Activated CD4-positive, alpha-beta T cell treated with anti-CD3 and anti-CD28 coated beads, Interleukin-2, amount 10 ng/mL, durations not matched to agents 24 days and 14 days (primary cell): ENCODE measurements around the gene MLXIP. TPM values are rescaled to one million over a fixed set of nuclear protein-coding genes. Genes with fewer than 3 reads are reported as not detected.

ENCODE experiments used
- DNase-seq: peaks from one replicate; pipeline ENCODE4 v3.0.0; 2022
- H3K27ac Mint-ChIP-seq: one replicate; pipeline ENCODE4 v1.8.0; 2022; ENCODE audit warnings: mild to moderate bottlenecking, mixed read lengths
- H3K27me3 Mint-ChIP-seq: one replicate; pipeline ENCODE4 v1.8.0; 2022; ENCODE audit warnings: mixed read lengths
- H3K36me3 Mint-ChIP-seq: one replicate; pipeline ENCODE4 v1.8.0; 2022; ENCODE audit warnings: low read depth, mild to moderate bottlenecking, mixed read lengths
- H3K4me1 Mint-ChIP-seq: one replicate; pipeline ENCODE4 v1.8.0; 2021; ENCODE audit warnings: mixed read lengths
- H3K4me3 Mint-ChIP-seq: one replicate; pipeline ENCODE4 v1.8.0; 2022; ENCODE audit warnings: mild to moderate bottlenecking, moderate library complexity, mixed read lengths
- H3K9me3 Mint-ChIP-seq: one replicate; pipeline ENCODE4 v1.8.0; 2021; ENCODE audit warnings: mixed read lengths
- intact Hi-C: fragments of 100-400 bp; cut with micrococcal nuclease; formaldehyde crosslinking; loops from one replicate; pipeline ENCODE4 v1.15.1; 2023
- total RNA-seq: library from RNA; stranded (reverse); gene quantifications from 2 replicates; pipeline ENCODE4 v1.2.3, GENCODE V29; 2022

Gene MLXIP
- total RNA-seq, 1 donor from 2014 or later = 47.6 TPM

GRCh38 chr12:122184517-122184916 lies 106.0 kb downstream of the MLXIP start:
- Mint-ChIP-seq H3K4me3 (peak overlapping the region; percentile 48), H3K9me3 (no peaks in the 10 kb centered on the region), H3K27me3 (peaks cover 22% of the 10 kb centered on the region), H3K4me1 (peaks cover 10% of the 10 kb centered on the region), H3K36me3 (no peaks in the 10 kb centered on the region), H3K27ac (no peak overlapping the region)
- DNase-seq = no peak
- intact Hi-C loops = no loop called here

GRCh38 chr12:122185079-122185478 lies 106.5 kb downstream of the MLXIP start:
- Mint-ChIP-seq H3K9me3 (no peaks in the 10 kb centered on the region), H3K36me3 (no peaks in the 10 kb centered on the region), H3K27me3 (peaks cover 20% of the 10 kb centered on the region), H3K27ac (no peak overlapping the region), H3K4me3 (peak overlapping the region; percentile 28), H3K4me1 (peaks cover 8% of the 10 kb centered on the region)
- no peak for DNase-seq
- intact Hi-C loops = no loop called here

GRCh38 chr12:122185494-122186082 lies 107.0 kb downstream of the MLXIP start:
- H3K9me3 Mint-ChIP-seq = no peaks in the 10 kb centered on the region
- peaks cover 20% of the 10 kb centered on the region for H3K27me3 Mint-ChIP-seq
- no peaks in the 10 kb centered on the region for H3K36me3 Mint-ChIP-seq
- H3K4me1 Mint-ChIP-seq = peaks cover 6% of the 10 kb centered on the region
- no peak for DNase-seq
- no peak overlapping the region for H3K4me3 Mint-ChIP-seq
- no peak overlapping the region for H3K27ac Mint-ChIP-seq
- intact Hi-C loops = no loop called here

- intact Hi-C loops = no loop called here
- no peak for DNase-seq
- Mint-ChIP-seq H3K9me3 (no peaks in the 10 kb centered on the region), H3K4me3 (no peak overlapping the region), H3K27ac (no peak overlapping the region), H3K36me3 (no peaks in the 10 kb centered on the region), H3K4me1 (peaks cover 5% of the 10 kb centered on the region), H3K27me3 (peaks cover 17% of the 10 kb centered on the region)
Measured at GRCh38 chr12:122187466-122187865, 108.9 kb downstream of the MLXIP start.

- Mint-ChIP-seq H3K36me3 (no peaks in the 10 kb centered on the region), H3K4me3 (no peak overlapping the region), H3K4me1 (no peaks in the 10 kb centered on the region), H3K9me3 (no peaks in the 10 kb centered on the region), H3K27me3 (peaks cover 11% of the 10 kb centered on the region), H3K27ac (no peak overlapping the region)
- no peak for DNase-seq
- intact Hi-C loops = loop anchor here (2.0 kb wide), 1 partner anchor 67 kb away; no protein-coding TSS in a partner anchor
Measured at GRCh38 chr12:122189626-122190475, 111.3 kb downstream of the MLXIP start.

GRCh38 chr12:122190842-122191668 lies 112.5 kb downstream of the MLXIP start:
- Mint-ChIP-seq H3K4me1 (no peaks in the 10 kb centered on the region), H3K4me3 (no peak overlapping the region), H3K27me3 (peaks cover 15% of the 10 kb centered on the region), H3K9me3 (no peaks in the 10 kb centered on the region), H3K27ac (no peak overlapping the region), H3K36me3 (no peaks in the 10 kb centered on the region)
- intact Hi-C loops = loop anchor here (1.0 to 2.0 kb wide), 4 partner anchors 31 to 137 kb away; no protein-coding TSS in a partner anchor
- peak; percentile 92 for DNase-seq

GRCh38 chr12:122192441-122192840 lies 113.9 kb downstream of the MLXIP start:
- peaks cover 2% of the 10 kb centered on the region for H3K4me1 Mint-ChIP-seq
- no peaks in the 10 kb centered on the region for H3K36me3 Mint-ChIP-seq
- H3K27me3 Mint-ChIP-seq = peaks cover 18% of the 10 kb centered on the region
- intact Hi-C loops = no loop called here
- no peak overlapping the region for H3K4me3 Mint-ChIP-seq
- DNase-seq = no peak
- H3K27ac Mint-ChIP-seq = no peak overlapping the region
- no peaks in the 10 kb centered on the region for H3K9me3 Mint-ChIP-seq

GRCh38 chr12:122194804-122195203 lies 116.2 kb downstream of the MLXIP start:
- H3K4me1 Mint-ChIP-seq = peaks cover 7% of the 10 kb centered on the region
- no peak for DNase-seq
- no peaks in the 10 kb centered on the region for H3K9me3 Mint-ChIP-seq
- intact Hi-C loops = no loop called here
- H3K4me3 Mint-ChIP-seq = no peak overlapping the region
- H3K36me3 Mint-ChIP-seq = no peaks in the 10 kb centered on the region
- H3K27me3 Mint-ChIP-seq = peaks cover 22% of the 10 kb centered on the region
- H3K27ac Mint-ChIP-seq = no peak overlapping the region

- DNase-seq = no peak
- H3K36me3 Mint-ChIP-seq = no peaks in the 10 kb centered on the region
- H3K9me3 Mint-ChIP-seq = no peaks in the 10 kb centered on the region
- peaks cover 8% of the 10 kb centered on the region for H3K4me1 Mint-ChIP-seq
- no peak overlapping the region for H3K27ac Mint-ChIP-seq
- H3K27me3 Mint-ChIP-seq = peaks cover 22% of the 10 kb centered on the region
- no peak overlapping the region for H3K4me3 Mint-ChIP-seq
- intact Hi-C loops = no loop called here
Measured at GRCh38 chr12:122195405-122195804, 116.8 kb downstream of the MLXIP start.

Other genes with a start within 250 kb of the MLXIP start
- gene HPD, start 219.9 kb upstream of the MLXIP start, total RNA-seq = not detected in 2 replicates
- 63.8 and 69.9 TPM in 2 replicates for gene PSMD9, start 190.0 kb upstream of the MLXIP start, total RNA-seq
- gene CFAP251, start 160.2 kb upstream of the MLXIP start, total RNA-seq = 0.85 and 1.1 TPM in 2 replicates
- gene BCL7A, start 56.9 kb upstream of the MLXIP start, total RNA-seq = 9.3 and 10.7 TPM in 2 replicates
- 2.5 TPM in 2 replicates for gene IL31, start 95.5 kb downstream of the MLXIP start, total RNA-seq
- gene LRRC43, start 104.4 kb downstream of the MLXIP start, total RNA-seq = 0.33 TPM in 1 of 2 replicates, not detected in the other
- 0.64 and 1.0 TPM in 2 replicates for gene B3GNT4, start 125.0 kb downstream of the MLXIP start, total RNA-seq
- 59.4 and 61.0 TPM in 2 replicates for gene DIABLO, start 147.3 kb downstream of the MLXIP start, total RNA-seq
- gene VPS33A, start 187.7 kb downstream of the MLXIP start, total RNA-seq = 25.9 and 28.4 TPM in 2 replicates